GM12801 (cell line): ENCODE results near the gene TDRD10.

Experiments
- CTCF ChIP-seq: IDR thresholded peaks from one replicate; pipeline ENCODE4 v1.5.1; 2011; ENCODE audit warnings: control low read depth; ENCODE audit not compliant: insufficient read length; ENCODE audit errors: extremely low read depth

Gene TDRD10

GRCh38 chr1:154460695-154461260 is 41.2 kb upstream of the TDRD10 start:
- no peak for TF ChIP-seq CTCF

- no peak for TF ChIP-seq CTCF
Measured at GRCh38 chr1:154463512-154463990, 38.5 kb upstream of the TDRD10 start.

DNA sequence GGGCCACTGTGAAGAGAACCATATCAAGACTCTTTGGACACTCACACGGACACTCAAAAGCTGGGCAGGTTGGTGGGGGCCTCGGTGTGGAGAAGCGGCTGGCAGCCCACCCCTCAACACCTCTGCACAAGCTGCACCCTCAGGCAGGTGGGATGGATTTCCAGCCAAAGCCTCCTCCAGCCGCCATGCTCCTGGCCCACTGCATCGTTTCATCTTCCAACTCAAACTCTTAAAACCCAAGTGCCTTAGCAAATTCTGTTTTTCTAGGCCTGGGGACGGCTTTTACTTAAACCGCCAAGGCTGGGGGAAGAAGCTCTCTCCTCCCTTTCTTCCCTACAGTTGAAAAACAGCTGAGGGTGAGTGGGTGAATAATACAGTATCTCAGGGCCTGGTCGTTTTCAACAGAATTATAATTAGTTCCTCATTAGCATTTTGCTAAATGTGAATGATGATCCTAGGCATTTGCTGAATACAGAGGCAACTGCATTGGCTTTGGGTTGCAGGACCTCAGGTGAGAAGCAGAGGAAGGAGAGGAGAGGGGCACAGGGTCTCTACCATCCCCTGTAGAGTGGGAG is 36.3 kb upstream of the TDRD10 start:
- no peak for TF ChIP-seq CTCF

DNA sequence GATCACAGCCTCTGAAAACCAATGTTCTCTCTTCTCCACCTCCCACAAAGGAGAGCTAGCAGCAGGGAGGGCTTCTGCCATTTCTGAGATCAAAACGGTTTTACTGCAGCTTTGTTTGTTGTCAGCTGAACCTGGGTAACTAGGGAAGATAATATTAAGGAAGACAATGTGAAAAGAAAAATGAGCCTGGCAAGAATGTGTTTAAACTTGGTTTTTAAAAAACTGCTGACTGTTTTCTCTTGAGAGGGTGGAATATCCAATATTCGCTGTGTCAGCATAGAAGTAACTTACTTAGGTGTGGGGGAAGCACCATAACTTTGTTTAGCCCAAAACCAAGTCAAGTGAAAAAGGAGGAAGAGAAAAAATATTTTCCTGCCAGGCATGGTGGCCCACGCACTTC is 35.8 kb upstream of the TDRD10 start:
- TF ChIP-seq CTCF, result no peak

DNA sequence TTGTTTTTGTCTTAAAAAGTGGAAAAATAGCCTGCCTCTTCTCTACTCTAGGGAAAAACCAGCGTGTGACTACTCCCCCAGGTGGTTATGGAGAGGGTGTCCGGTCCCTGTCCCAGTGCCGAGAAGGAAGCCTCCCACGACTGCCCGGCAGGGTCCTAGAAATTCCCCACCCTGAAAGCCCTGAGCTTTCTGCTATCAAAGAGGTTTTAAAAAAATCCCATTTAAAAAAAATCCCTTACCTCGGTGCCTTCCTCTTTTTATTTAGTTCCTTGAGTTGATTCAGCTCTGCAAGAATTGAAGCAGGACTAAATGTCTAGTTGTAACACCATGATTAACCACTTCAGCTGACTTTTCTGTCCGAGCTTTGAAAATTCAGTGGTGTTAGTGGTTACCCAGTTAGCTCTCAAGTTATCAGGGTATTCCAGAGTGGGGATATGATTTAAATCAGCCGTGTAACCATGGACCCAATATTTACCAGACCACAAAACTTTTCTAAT is 35.0 kb upstream of the TDRD10 start:
- TF ChIP-seq CTCF, result no peak

DNA sequence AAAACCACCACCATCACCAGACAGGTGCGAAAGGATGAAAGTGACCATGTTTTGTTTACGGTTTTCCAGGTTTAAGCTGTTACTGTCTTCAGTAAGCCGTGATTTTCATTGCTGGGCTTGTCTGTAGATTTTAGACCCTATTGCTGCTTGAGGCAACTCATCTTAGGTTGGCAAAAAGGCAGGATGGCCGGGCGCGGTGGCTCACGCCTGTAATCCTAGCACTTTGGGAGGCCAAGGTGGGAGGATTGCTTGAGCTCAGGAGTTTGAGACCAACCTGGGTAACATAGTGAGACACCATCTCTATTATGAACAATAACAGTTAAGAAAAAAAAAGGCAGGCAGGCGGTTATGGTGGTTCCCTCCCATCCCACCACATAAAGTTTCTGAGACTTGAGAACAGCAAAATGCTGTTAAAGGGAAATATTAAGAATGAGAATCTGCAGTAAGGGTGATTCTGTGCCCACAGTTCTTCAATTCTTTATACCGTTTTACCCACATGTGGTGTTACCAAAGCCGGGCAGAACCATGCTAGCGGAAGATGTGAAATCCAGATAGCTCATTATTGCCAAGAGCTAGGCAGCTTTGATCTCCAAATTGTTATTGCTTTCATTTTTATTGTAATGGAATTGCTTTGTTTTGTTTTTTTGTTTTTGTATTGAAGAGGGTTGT is 34.5 kb upstream of the TDRD10 start:
- TF ChIP-seq CTCF, result no peak

DNA sequence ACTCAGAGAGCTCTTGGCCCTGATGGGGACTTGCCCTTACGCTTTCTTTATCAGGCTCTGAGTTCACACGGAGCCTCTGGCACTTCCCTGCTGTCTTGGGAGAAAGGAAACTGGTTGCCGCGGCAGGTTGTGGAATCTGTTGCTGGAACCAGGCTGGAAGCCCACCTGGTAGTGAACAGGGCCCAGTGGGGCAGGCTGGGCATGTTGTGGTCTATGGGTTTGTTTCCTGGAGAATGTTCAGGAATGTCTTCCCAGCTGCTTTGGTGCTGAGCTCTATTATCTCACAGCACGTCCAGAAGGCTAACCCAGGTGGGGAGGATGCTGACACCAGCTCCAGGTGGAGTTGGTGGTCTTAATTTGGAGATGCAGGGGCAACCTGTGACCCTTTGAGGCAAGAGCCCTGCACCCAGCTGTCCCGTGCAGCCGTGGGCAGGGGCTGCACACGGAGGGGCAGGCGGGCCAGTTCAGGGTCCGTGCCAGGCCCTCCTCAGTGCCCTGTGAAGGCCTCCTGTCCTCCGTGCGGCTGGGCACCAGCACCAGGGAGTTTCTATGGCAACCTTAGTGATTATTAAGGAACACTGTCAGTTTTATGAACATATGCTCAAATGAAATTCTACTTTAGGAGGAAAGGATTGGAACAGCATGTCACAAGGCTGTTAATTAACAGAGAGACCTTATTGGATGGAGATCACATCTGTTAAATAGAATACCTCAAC is 33.3 kb upstream of the TDRD10 start:
- TF ChIP-seq CTCF, result no peak
